Measurements from ENCODE around the gene BLMH.

DNA sequence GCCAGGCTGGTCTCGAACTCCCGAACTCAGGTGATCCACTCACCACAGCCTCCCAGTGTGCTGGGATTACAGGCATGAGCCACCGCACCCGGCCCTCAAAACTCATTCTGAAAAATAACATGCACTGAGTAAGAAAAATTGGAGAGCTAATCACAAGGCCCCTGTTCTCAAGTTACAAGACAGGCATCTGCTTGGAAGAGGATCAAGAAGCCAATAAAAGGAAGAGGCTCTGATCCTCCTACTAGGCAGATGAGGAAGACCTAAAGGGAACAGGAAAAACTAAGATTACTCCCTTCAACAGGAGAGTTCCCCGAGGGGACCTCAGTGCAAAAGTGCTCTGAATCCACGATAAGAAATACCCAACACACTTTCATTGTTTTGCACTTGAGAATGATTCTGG, 18.4 kb downstream of the BLMH start:
- TF ChIP-seq CTCF (IDR thresholded peaks at IDR 0.05) (no peak), EP300 (IDR thresholded peaks at IDR 0.05) (no peak), POLR2A (IDR thresholded peaks at IDR 0.05) (no peak)
